ENCODE data around the gene FAH.
"Not testable (repeated sequence)": the region's sequence is repeated elsewhere in the genome, so short reads cannot be mapped to it uniquely, and the experiment has no call there.

Gene FAH

GRCh38 chr15:80152896-80153876, at the start of gene FAH:
FAH (plus strand) TSS chr15:80152999; CDS start chr15:80153055, 56 bp downstream.
- DNase-seq: no peak

GRCh38 chr15:80105193-80105592, 47.6 kb upstream of the FAH start:
- DNase-seq: no peak

GRCh38 chr15:80105595-80105994, 47.2 kb upstream of the FAH start:
- no peak for DNase-seq

- no peak for DNase-seq
Observed at GRCh38 chr15:80106051-80106450, 46.7 kb upstream of the FAH start.

GRCh38 chr15:80107204-80107603, 45.6 kb upstream of the FAH start:
- no peak for DNase-seq

GRCh38 chr15:80107774-80108173, 45.0 kb upstream of the FAH start:
- no peak for DNase-seq

- no peak for DNase-seq
Observed at GRCh38 chr15:80109388-80109787, 43.4 kb upstream of the FAH start.

- no peak for DNase-seq
Observed at GRCh38 chr15:80110920-80111319, 41.9 kb upstream of the FAH start.

- DNase-seq: no peak
Observed at GRCh38 chr15:80114114-80114513, 38.7 kb upstream of the FAH start.

GRCh38 chr15:80115021-80115420, 37.8 kb upstream of the FAH start:
- DNase-seq: no peak

- no peak for DNase-seq
Observed at GRCh38 chr15:80118956-80119355, 33.8 kb upstream of the FAH start.

- DNase-seq: no peak
Observed at GRCh38 chr15:80120636-80121035, 32.2 kb upstream of the FAH start.

- DNase-seq: no peak
Observed at GRCh38 chr15:80121546-80121945, 31.3 kb upstream of the FAH start.

GRCh38 chr15:80123034-80123433, 29.8 kb upstream of the FAH start:
- no peak for DNase-seq

GRCh38 chr15:80127253-80127652, 25.5 kb upstream of the FAH start:
- not testable (repeated sequence) for DNase-seq

GRCh38 chr15:80127911-80128310, 24.9 kb upstream of the FAH start:
- DNase-seq: no peak

GRCh38 chr15:80132382-80132781, 20.4 kb upstream of the FAH start:
- no peak for DNase-seq

GRCh38 chr15:80136854-80137253, 15.9 kb upstream of the FAH start:
- DNase-seq: no peak

- no peak for DNase-seq
Observed at GRCh38 chr15:80138961-80139360, 13.8 kb upstream of the FAH start.

- DNase-seq: no peak
Observed at GRCh38 chr15:80140909-80141308, 11.9 kb upstream of the FAH start.

- no peak for DNase-seq
Observed at GRCh38 chr15:80141916-80142598, 10.7 kb upstream of the FAH start.

- no peak for DNase-seq
Observed at GRCh38 chr15:80142646-80143045, 10.2 kb upstream of the FAH start.

GRCh38 chr15:80151148-80151547, 1.7 kb upstream of the FAH start:
- DNase-seq: no peak

GRCh38 chr15:80151576-80151975, 1.2 kb upstream of the FAH start:
- no peak for DNase-seq

All from NCI-H187 (cell line).